MM.1S (cell line): ENCODE data around the gene CHFR.

ENCODE experiments used
- DNase-seq: peaks from one replicate; pipeline ENCODE4 v3.0.0-alpha.2; 2015
- H2AFZ ChIP-seq: fragments of 300-600 bp; sonication (generic); 2 replicates; pipeline ENCODE4 v1.6.0; 2016; ENCODE audit warnings: antibody characterized with exemption, low read length
- H3F3A ChIP-seq: fragments of 300-600 bp; sonication (generic); 2 replicates; pipeline ENCODE4 v1.6.1; 2016; ENCODE audit warnings: mild to moderate bottlenecking, antibody characterized with exemption, low read length, moderate library complexity, mixed read lengths; ENCODE audit not compliant: insufficient read depth
- H3K27ac ChIP-seq: fragments of 300-600 bp; sonication (generic); 2 replicates; pipeline ENCODE4 v1.5.1; 2016; ENCODE audit warnings: mild to moderate bottlenecking, low read length
- H3K27me3 ChIP-seq: fragments of 300-600 bp; sonication (generic); replicated peaks from 2 replicates; pipeline ENCODE4 v1.6.0; 2016; ENCODE audit warnings: low read length; ENCODE audit not compliant: insufficient read depth
- H3K36me3 ChIP-seq: fragments of 300-600 bp; sonication (generic); replicated peaks from 2 replicates; pipeline ENCODE4 v1.6.1; 2016; ENCODE audit warnings: mild to moderate bottlenecking, low read length, mixed read lengths; ENCODE audit not compliant: insufficient read depth
- H3K4me1 ChIP-seq: fragments of 300-600 bp; sonication (generic); 2 replicates; pipeline ENCODE4 v1.6.1; 2016; ENCODE audit warnings: low read length, mixed read lengths
- H3K4me2 ChIP-seq: fragments of 300-600 bp; sonication (generic); 2 replicates; pipeline ENCODE4 v1.6.0; 2016; ENCODE audit warnings: low read depth, low read length
- H3K4me3 ChIP-seq: fragments of 300-600 bp; sonication (generic); 2 replicates; pipeline ENCODE4 v1.5.1; 2016; ENCODE audit warnings: low read length, mixed read lengths
- H3K79me2 ChIP-seq: fragments of 300-600 bp; sonication (generic); 2 replicates; pipeline ENCODE4 v1.6.1; 2016; ENCODE audit warnings: mixed run types, low read length, mixed read lengths
- H3K9ac ChIP-seq: fragments of 300-600 bp; sonication (generic); 2 replicates; pipeline ENCODE4 v1.6.1; 2016; ENCODE audit warnings: low read length, mixed read lengths
- H3K9me2 ChIP-seq: fragments of 300-600 bp; sonication (generic); replicated peaks from 2 replicates; pipeline ENCODE4 v1.6.1; 2016; ENCODE audit warnings: mild to moderate bottlenecking, low read length, mixed read lengths; ENCODE audit not compliant: insufficient read depth
- H3K9me3 ChIP-seq: fragments of 300-600 bp; sonication (generic); replicated peaks from 2 replicates; pipeline ENCODE4 v1.6.1; 2016; ENCODE audit warnings: mild to moderate bottlenecking, low read length, mixed read lengths; ENCODE audit not compliant: insufficient read depth
- H4K20me1 ChIP-seq: fragments of 300-600 bp; sonication (generic); 2 replicates; pipeline ENCODE4 v1.6.1; 2016; ENCODE audit warnings: mild to moderate bottlenecking, low read length, moderate library complexity, mixed read lengths; ENCODE audit not compliant: insufficient read depth
- CTCF ChIP-seq: fragments of 300-600 bp; sonication (generic); IDR thresholded peaks from 2 replicates; pipeline ENCODE4 v1.5.1; 2016; ENCODE audit warnings: antibody characterized with exemption, low read length, mixed read lengths
- EZH2 ChIP-seq: fragments of 300-600 bp; sonication (generic); optimal IDR thresholded peaks from 2 replicates; pipeline ENCODE3; 2017; ENCODE audit warnings: low read depth, mild to moderate bottlenecking, antibody characterized with exemption, low read length, mixed read lengths
- EZH2phosphoT487 ChIP-seq: fragments of 300-600 bp; sonication (generic); IDR thresholded peaks from 2 replicates; pipeline ENCODE4 v1.6.1; 2018; ENCODE audit warnings: antibody characterized with exemption, low read length

CHFR gene

GRCh38 chr12:132784580-132784979 is 102.8 kb downstream of the CHFR start:
- H3K79me2 ChIP-seq = no peaks in the 10 kb centered on the region
- H3F3A ChIP-seq = no peaks in the 10 kb centered on the region
- H3K36me3 ChIP-seq = no peaks in the 10 kb centered on the region
- no peaks in the 10 kb centered on the region for H4K20me1 ChIP-seq
- no peak for TF ChIP-seq CTCF
- TF ChIP-seq EZH2 = no peak
- no peak for TF ChIP-seq EZH2phosphoT487
- DNase-seq = no peak
- H2AFZ ChIP-seq = no peak overlapping the region
- no peaks in the 10 kb centered on the region for H3K9me2 ChIP-seq
- no peaks in the 10 kb centered on the region for H3K4me1 ChIP-seq
- no peak overlapping the region for H3K9ac ChIP-seq
- H3K27me3 ChIP-seq = no peaks in the 10 kb centered on the region
- H3K9me3 ChIP-seq = no peaks in the 10 kb centered on the region
- no peak overlapping the region for H3K27ac ChIP-seq
- no peak overlapping the region for H3K4me3 ChIP-seq
- H3K4me2 ChIP-seq = no peak overlapping the region

GRCh38 chr12:132783917-132784531 is 103.4 kb downstream of the CHFR start:
- H3K4me1 ChIP-seq = no peaks in the 10 kb centered on the region
- no peaks in the 10 kb centered on the region for H3K36me3 ChIP-seq
- no peaks in the 10 kb centered on the region for H3K79me2 ChIP-seq

More at GRCh38 chr12:132783917-132784531, 103.4 kb downstream of the CHFR start:
- no peak for TF ChIP-seq EZH2phosphoT487
- TF ChIP-seq EZH2 = no peak
- no peak for TF ChIP-seq CTCF
- Histone ChIP-seq H2AFZ (no peak overlapping the region), H3K9me2 (no peaks in the 10 kb centered on the region), H3K4me3 (no peak overlapping the region), H3K9ac (no peak overlapping the region), H3K27ac (no peak overlapping the region), H4K20me1 (no peaks in the 10 kb centered on the region), H3F3A (no peaks in the 10 kb centered on the region), H3K4me2 (no peak overlapping the region), H3K27me3 (no peaks in the 10 kb centered on the region), H3K9me3 (no peaks in the 10 kb centered on the region)
- no peak for DNase-seq
